IPS-18a (cell line): ENCODE data around the gene ODAPH.

Experiments
- H3K27ac ChIP-seq: one replicate; pipeline ENCODE4 v1.5.1; 2013; ENCODE audit warnings: low read length
- H3K27me3 ChIP-seq: one replicate; pipeline ENCODE4 v1.6.1; 2013; ENCODE audit warnings: mild to moderate bottlenecking, low read length; ENCODE audit not compliant: control insufficient read depth, insufficient read depth
- H3K36me3 ChIP-seq: one replicate; pipeline ENCODE4 v1.6.1; 2013; ENCODE audit warnings: low read depth, low read length; ENCODE audit not compliant: control insufficient read depth
- H3K4me1 ChIP-seq: one replicate; pipeline ENCODE4 v1.6.1; 2013; ENCODE audit warnings: low read depth, low read length; ENCODE audit not compliant: control insufficient read depth
- H3K4me3 ChIP-seq: one replicate; pipeline ENCODE4 v1.5.1; 2013; ENCODE audit warnings: low read length
- H3K9ac ChIP-seq: one replicate; pipeline ENCODE4 v1.6.1; 2013; ENCODE audit warnings: mild to moderate bottlenecking, low read length, moderate library complexity
- H3K9me3 ChIP-seq: one replicate; pipeline ENCODE4 v1.6.1; 2013; ENCODE audit warnings: low read depth, low read length; ENCODE audit not compliant: control insufficient read depth

The ODAPH gene

GRCh38 chr4:75547647-75548387 lies 8.0 kb upstream of the ODAPH start:
- Histone ChIP-seq H3K27me3 (no peaks in the 10 kb centered on the region), H3K27ac (no peak overlapping the region), H3K4me3 (no peak overlapping the region), H3K4me1 (no peaks in the 10 kb centered on the region), H3K9me3 (no peaks in the 10 kb centered on the region), H3K36me3 (no peaks in the 10 kb centered on the region), H3K9ac (no peak overlapping the region)

GRCh38 chr4:75549019-75549418 lies 6.8 kb upstream of the ODAPH start:
- Histone ChIP-seq H3K27ac (no peak overlapping the region), H3K36me3 (no peaks in the 10 kb centered on the region), H3K4me3 (no peak overlapping the region), H3K9ac (no peak overlapping the region), H3K4me1 (no peaks in the 10 kb centered on the region), H3K9me3 (no peaks in the 10 kb centered on the region), H3K27me3 (no peaks in the 10 kb centered on the region)

GRCh38 chr4:75552452-75552851 lies 3.4 kb upstream of the ODAPH start:
- Histone ChIP-seq H3K4me1 (no peaks in the 10 kb centered on the region), H3K9me3 (no peaks in the 10 kb centered on the region), H3K9ac (no peak overlapping the region), H3K36me3 (no peaks in the 10 kb centered on the region), H3K27ac (no peak overlapping the region), H3K27me3 (no peaks in the 10 kb centered on the region), H3K4me3 (no peak overlapping the region)

GRCh38 chr4:75557696-75558095 lies 1.8 kb downstream of the ODAPH start:
- no peaks in the 10 kb centered on the region for H3K27me3 ChIP-seq
- H3K36me3 ChIP-seq = no peaks in the 10 kb centered on the region
- H3K27ac ChIP-seq = no peak overlapping the region
- H3K9me3 ChIP-seq = no peaks in the 10 kb centered on the region
- no peak overlapping the region for H3K4me3 ChIP-seq
- H3K4me1 ChIP-seq = peaks cover 3% of the 10 kb centered on the region
- H3K9ac ChIP-seq = no peak overlapping the region

DNA sequence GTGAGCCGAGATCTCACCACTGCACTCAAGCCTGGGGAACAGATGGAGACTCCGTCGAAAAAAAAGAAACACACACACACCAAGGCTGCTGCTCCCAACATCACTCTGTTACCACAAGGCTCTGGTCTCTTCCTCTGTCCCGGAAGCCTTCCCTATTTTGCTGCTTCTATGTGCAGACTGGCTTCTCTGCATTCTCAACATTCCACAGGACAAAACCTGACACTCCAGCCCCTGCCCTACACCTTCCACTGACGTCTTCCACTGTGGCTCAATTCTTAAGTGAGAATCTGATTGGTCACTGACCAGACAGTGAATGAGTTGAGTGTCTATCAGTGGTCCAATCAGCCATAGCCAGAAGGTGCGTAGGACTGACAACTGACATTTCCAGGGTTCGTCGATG lies 5.9 kb downstream of the ODAPH start:
- Histone ChIP-seq H3K36me3 (no peaks in the 10 kb centered on the region), H3K9ac (no peak overlapping the region), H3K27me3 (no peaks in the 10 kb centered on the region), H3K27ac (no peak overlapping the region), H3K4me1 (peaks cover 3% of the 10 kb centered on the region), H3K4me3 (no peak overlapping the region), H3K9me3 (no peaks in the 10 kb centered on the region)

DNA sequence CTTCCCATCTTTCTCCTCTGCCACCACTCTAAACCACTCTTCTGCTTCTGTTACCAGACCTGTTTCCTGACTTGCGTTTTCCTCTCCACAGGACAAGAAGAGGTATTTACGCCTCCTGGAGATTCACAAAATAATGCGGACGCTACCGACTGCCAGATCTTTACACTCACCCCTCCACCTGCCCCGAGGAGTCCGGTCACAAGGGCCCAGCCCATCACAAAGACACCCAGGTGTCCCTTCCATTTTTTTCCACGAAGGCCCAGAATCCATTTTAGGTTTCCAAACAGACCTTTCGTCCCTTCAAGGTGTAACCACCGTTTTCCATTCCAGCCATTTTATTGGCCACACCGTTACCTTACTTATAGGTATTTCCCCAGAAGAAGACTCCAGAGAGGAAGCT lies 8.2 kb downstream of the ODAPH start:
- no peaks in the 10 kb centered on the region for H3K27me3 ChIP-seq
- no peaks in the 10 kb centered on the region for H3K9me3 ChIP-seq
- H3K4me3 ChIP-seq = no peak overlapping the region
- no peak overlapping the region for H3K27ac ChIP-seq
- H3K36me3 ChIP-seq = no peaks in the 10 kb centered on the region
- H3K9ac ChIP-seq = no peak overlapping the region
- peaks cover 3% of the 10 kb centered on the region for H3K4me1 ChIP-seq

- Histone ChIP-seq H3K27ac (no peak overlapping the region), H3K27me3 (no peaks in the 10 kb centered on the region), H3K36me3 (no peaks in the 10 kb centered on the region), H3K9ac (no peak overlapping the region), H3K9me3 (no peaks in the 10 kb centered on the region), H3K4me3 (no peak overlapping the region), H3K4me1 (peaks cover 3% of the 10 kb centered on the region)
These were observed 9.6 kb downstream of the ODAPH start for GRCh38 chr4:75565481-75565880.

DNA sequence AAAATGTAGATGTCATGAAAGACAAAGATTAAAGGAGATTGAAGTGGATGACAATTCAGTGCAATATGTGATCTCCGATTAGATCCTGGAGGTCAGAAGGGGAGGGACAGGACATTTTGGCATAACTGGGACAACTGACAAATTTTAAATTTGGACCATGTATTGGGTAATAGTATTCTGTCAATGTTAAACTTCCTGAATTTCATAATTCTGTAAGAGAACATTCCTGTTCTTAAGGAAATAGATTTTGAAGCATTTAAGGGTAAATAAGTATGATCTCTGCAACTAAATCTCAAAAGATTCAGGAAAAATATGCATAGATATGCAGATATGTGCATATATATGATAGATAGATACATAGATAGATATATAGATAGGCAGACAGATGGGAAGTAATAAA lies 11.0 kb downstream of the ODAPH start:
- Histone ChIP-seq H3K4me1 (peaks cover 2% of the 10 kb centered on the region), H3K9ac (no peak overlapping the region), H3K9me3 (no peaks in the 10 kb centered on the region), H3K27me3 (peaks cover 2% of the 10 kb centered on the region), H3K36me3 (no peaks in the 10 kb centered on the region), H3K4me3 (no peak overlapping the region), H3K27ac (no peak overlapping the region)

GRCh38 chr4:75567725-75568124 lies 11.9 kb downstream of the ODAPH start:
- H3K36me3 ChIP-seq = no peaks in the 10 kb centered on the region
- H3K4me3 ChIP-seq = no peak overlapping the region
- peaks cover 10% of the 10 kb centered on the region for H3K27me3 ChIP-seq
- H3K9me3 ChIP-seq = no peaks in the 10 kb centered on the region
- no peaks in the 10 kb centered on the region for H3K4me1 ChIP-seq
- no peak overlapping the region for H3K27ac ChIP-seq
- no peak overlapping the region for H3K9ac ChIP-seq

DNA sequence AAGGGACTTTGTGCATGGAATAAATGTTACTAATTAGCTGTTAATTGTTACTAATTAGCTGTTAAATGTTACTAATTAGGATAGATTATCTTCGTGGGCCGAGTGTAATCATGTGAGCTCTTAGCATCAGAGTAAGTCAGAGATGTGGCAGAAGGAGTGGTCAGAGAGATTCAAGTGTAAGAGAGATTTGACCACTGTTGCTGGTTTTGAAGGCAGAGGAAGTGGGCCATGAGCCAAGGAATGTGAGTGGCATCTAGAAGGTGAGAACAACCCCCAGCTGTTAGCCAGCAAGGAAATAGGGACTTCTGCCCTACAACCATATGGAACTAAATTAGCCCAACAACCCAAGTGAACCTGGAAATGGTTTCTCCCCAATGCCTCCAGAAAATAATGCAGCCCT lies 28.2 kb downstream of the ODAPH start:
- Histone ChIP-seq H3K4me1 (no peaks in the 10 kb centered on the region), H3K36me3 (no peaks in the 10 kb centered on the region), H3K9me3 (no peaks in the 10 kb centered on the region), H3K4me3 (no peak overlapping the region), H3K9ac (no peak overlapping the region), H3K27ac (no peak overlapping the region), H3K27me3 (no peaks in the 10 kb centered on the region)

DNA sequence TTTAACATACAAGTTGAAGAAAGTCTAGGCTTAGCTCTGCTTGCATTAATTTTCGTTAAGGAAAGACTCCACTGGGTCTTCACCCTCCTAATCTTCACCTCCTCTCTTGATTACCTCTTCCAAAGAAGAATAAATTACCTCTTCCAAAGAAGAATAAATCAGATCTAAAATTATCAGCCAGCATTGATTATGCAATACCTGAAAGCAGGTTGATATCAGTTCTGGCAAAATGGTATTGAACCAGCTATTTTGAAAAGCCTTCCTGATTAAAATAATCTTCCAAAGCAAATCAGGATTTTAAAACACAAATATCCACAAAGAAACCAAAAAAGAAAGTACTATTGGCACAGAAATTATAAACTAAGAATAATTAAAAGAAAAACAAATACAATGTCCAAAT lies 37.5 kb downstream of the ODAPH start:
- no peaks in the 10 kb centered on the region for H3K27me3 ChIP-seq
- H3K36me3 ChIP-seq = no peaks in the 10 kb centered on the region
- H3K4me1 ChIP-seq = no peaks in the 10 kb centered on the region
- H3K9ac ChIP-seq = no peak overlapping the region
- no peak overlapping the region for H3K4me3 ChIP-seq
- H3K27ac ChIP-seq = no peak overlapping the region
- no peaks in the 10 kb centered on the region for H3K9me3 ChIP-seq

- Histone ChIP-seq H3K36me3 (no peaks in the 10 kb centered on the region), H3K9ac (no peak overlapping the region), H3K4me3 (no peak overlapping the region), H3K27ac (no peak overlapping the region), H3K4me1 (no peaks in the 10 kb centered on the region), H3K9me3 (no peaks in the 10 kb centered on the region), H3K27me3 (no peaks in the 10 kb centered on the region)
These were observed 40.2 kb downstream of the ODAPH start for GRCh38 chr4:75596061-75596460.
